Measurements from ENCODE around the gene HARS2.
A peak's percentile ranks its signal among the peaks of the same experiment; 100 is the strongest.
"Not testable (repeated sequence)": the region's sequence is repeated elsewhere in the genome, so short reads cannot be mapped to it uniquely, and the experiment has no call there.

The HARS2 gene, protein sequence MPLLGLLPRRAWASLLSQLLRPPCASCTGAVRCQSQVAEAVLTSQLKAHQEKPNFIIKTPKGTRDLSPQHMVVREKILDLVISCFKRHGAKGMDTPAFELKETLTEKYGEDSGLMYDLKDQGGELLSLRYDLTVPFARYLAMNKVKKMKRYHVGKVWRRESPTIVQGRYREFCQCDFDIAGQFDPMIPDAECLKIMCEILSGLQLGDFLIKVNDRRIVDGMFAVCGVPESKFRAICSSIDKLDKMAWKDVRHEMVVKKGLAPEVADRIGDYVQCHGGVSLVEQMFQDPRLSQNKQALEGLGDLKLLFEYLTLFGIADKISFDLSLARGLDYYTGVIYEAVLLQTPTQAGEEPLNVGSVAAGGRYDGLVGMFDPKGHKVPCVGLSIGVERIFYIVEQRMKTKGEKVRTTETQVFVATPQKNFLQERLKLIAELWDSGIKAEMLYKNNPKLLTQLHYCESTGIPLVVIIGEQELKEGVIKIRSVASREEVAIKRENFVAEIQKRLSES

DNA sequence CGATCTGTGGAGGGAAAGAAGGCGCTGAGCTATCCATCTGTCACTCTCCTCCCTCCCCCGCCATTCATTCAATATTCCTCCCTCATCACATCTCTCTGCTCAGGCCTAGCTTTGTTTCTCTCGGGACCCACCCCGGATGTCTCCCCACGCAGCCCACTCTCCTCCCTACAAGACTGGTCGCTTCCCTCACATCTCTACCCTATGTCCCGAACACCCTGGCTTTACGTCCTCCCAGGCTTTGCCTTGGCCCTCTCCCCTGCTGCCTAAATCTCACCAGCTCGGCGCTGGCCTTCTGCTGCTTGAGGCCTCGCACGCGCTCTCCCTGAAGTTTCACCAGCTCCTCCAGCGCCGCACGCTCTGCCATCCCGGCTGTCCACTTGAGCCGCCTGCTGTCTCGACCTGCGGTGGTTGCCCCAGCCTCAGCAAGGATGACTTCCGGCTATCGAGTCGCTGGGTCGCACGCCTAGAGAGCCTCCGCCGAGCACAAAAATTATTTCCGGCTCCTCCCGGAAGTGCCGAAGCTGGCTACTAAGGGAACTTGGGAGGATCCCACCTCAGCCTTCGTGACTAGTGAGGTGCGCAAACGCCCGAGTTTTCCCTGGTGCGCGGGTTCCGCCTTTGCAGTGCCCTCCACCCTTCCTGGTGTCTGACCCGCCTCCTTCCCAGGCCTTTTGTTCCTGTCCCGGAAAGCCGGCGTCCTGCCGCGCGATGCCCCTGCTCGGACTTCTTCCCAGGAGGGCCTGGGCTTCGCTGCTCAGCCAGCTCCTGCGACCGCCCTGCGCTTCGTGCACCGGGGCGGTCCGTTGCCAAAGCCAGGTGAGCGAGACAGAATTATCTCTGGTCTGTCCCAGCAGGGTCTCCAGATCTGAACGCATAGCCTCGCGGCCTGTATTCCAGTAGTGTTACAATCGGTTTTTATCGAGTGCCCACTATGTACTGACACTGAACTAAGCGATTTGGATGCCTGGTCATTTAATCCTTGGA, at the start of gene HARS2, which contains the start of gene HARS1:
Gene HARS2 (plus strand): TSS at position 515 of the 984 bp plus-strand sequence. CDS start 194 bp downstream, at position 709.
Gene HARS1 (minus strand): TSS at position 430 of the 984 bp plus-strand sequence. CDS start 66 bp downstream, at position 364.
- peak; percentile 95 for DNase-seq

DNA sequence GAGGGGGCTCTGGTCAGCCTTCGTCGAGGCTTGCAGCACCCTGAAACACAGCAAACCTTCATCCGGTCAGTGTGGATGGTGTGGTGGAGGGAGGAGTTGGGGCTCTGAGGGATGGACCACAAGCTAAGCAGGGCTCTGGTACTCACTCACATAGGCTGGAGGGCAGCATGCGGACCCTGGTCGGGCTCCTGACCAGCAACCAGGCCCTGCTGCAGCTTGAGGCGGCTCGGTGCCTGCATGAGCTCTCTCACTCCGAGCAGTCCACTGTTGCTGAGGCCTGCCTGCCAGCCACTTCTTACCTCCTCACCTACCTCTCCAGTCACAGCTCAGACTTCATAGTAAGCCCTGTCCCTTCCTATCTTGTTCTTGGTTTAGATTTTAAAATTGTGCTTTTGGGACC, 49.5 kb upstream of the HARS2 start:
- no peak for DNase-seq

DNA sequence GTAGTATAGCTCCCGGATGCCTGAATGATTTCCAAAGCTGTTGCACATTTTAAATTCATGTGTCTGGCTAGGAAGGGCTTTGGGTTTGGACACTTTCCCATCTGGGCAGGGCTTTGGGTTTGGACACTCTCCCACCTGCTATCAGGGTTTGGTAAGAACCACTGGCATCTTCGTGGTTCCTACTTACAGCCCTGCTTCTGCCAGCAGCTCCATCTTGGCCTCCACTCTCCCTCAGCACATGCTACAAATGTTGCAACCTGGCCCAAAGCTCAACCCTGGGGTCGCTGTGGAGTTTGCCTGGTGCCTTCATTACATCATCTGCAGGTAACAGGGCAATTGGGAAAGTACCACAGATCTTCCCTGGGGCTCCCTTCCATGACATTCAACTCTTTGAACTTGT, 48.5 kb upstream of the HARS2 start:
- no peak for DNase-seq

DNA sequence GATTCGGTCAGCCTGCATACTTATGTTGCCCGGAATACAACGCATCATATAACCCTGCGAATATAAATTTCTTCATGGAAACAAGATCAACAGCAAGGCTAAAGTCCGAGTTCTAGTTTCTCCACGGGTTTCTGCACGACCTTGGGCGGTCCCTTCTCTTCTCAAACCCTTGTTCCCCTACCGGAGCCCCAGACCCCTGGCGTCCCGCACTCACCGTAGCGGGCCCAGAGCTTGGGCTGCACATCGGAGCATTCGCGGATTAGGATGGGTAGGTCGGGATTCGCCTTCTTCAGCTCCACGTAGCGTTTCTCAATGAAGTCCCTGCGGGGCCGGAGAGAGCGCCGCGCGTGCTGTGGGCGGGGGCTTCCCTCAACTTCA, 44.2 kb upstream of the HARS2 start:
- no peak for DNase-seq

DNA sequence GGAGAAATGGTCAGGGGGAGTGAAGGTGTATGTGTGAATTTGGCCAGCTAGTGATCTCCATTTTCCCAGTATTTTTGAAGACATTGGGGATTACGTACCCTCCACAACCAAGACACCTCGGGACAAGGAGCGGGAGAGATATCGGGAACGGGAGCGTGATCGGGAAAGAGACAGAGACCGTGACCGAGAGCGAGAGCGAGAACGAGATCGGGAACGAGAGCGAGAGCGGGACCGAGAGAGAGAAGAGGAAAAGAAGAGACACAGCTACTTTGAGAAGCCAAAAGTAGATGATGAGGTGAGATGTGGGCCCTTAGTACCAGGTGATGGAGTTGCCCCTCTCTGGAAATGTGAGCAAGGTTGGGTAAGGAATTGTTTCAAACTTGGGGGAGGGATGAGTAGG, 32.4 kb upstream of the HARS2 start:
- no peak for DNase-seq

DNA sequence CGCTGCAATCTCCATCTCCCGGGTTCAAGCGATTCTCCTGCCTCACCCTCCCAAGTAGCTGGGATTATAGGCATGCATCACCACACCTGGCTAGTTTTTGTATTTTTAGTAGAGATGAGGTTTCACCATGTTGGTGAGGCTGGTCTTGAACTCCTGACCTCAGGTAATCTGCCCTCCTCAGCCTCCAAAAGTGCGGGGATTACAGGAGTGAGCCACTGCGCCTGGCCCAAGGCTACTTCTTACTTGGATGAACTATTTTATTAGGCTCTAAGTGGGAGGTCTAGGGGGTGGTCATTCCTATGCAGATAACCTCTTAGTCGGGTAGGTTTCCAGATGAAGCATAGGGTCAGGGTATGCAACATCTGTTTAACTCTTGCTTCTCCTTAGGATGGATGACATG, 30.9 kb upstream of the HARS2 start:
- DNase-seq, result not testable (repeated sequence)

DNA sequence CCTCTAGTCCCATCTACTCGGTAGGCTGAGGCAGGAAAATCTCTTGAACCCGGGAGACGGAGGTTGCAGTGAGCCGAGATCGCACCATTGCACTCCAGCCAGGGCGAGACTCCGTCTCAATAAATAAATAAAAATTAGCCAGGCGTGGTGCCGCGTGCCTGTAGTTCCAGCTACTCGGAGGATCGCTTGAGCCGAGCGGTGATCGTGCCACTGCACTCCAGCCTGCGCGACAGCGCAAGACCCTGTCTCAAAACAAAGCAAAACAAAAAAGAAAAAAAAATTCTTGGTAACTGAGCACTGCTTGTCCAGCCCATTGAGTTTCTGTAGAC, 27.3 kb upstream of the HARS2 start:
- DNase-seq, result no peak

DNA sequence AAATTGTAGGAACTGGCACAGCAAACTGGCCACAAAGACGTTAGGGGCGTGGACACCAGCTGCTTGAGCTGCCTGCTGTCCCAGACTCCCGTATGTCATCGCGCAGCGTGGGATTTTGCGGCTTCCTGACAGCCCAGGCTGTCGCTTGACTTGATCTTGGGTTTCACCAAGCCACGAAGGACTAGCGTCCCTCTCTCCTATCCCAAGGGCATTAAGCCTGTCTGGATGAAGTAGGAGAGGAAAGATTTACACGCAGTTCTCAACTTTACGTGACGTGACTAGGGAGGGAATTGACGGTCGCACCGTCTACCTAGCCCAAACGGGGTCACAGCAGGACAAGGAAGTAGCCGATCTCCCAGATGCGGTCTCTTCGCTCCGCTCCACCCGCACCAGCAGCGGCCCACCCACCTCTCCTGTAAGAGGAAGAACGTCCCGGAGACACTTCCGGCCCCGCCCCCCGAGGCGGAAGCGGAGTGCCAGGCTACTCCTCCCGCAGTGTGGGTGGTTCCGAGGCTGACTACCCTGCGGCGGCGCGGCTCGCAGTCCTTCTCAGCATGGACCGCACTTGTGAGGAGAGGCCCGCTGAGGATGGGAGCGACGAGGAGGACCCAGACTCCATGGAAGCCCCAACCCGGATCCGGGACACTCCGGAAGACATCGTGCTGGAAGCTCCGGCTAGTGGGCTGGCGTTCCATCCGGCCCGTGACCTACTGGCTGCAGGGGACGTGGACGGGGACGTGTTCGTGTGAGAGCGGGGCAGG, 26.7 kb upstream of the HARS2 start, which contains the start of gene WDR55:
Gene WDR55 (plus strand): TSS at position 546 of the 761 bp plus-strand sequence. CDS start 9 bp downstream, at position 555.
- DNase-seq, result peak; percentile 97

DNA sequence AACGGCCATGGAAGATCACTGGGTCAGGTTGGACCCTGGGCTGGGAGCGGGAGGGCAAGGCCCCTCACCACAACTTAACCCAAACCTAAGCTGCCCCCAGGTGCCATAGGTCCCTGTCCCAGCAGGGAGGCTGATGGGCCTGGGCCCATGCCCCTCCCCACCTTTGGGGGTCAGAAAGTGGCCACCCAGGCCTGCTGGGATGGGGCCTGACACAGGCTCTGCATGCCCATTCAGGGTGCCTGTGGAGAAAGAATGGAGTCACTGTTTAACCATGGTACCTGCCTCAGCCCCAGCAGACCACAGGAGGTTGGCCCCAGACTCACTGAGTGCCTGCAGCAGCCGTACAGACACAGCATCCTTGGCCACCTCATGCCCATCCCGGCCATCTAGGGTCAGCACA, 20.2 kb upstream of the HARS2 start:
- not testable (repeated sequence) for DNase-seq

DNA sequence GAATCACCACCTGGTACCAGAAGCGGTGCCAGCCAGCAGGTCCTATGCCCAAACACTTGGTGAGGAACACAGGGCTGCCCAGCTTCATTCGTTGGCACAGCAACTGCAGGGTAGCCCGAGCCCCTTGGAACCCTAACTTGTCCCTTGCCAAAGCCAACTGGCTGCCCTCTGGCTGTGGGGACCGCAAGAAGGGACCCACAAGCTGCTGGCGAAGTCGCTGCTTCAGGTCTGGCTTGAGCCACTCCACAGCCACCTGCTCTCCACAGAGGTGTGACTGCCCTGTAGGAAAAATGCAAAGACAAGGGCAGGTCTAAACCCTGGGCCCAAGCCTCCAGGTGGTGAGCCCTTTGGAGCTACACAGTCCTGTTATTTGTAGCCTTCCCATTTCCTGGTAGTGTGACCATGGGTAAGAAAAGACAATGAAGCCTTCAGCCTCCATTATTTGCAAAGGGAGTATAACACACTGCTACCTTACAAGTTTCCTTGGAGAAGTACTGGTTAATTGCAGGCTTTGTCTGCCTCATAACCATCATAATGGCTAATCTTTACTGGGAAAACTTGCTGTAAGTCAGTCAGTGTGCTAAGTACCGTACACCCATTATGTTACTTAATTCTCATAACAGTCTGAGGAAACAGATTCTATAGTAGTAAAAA, 19.7 kb upstream of the HARS2 start:
- DNase-seq, result no peak

DNA sequence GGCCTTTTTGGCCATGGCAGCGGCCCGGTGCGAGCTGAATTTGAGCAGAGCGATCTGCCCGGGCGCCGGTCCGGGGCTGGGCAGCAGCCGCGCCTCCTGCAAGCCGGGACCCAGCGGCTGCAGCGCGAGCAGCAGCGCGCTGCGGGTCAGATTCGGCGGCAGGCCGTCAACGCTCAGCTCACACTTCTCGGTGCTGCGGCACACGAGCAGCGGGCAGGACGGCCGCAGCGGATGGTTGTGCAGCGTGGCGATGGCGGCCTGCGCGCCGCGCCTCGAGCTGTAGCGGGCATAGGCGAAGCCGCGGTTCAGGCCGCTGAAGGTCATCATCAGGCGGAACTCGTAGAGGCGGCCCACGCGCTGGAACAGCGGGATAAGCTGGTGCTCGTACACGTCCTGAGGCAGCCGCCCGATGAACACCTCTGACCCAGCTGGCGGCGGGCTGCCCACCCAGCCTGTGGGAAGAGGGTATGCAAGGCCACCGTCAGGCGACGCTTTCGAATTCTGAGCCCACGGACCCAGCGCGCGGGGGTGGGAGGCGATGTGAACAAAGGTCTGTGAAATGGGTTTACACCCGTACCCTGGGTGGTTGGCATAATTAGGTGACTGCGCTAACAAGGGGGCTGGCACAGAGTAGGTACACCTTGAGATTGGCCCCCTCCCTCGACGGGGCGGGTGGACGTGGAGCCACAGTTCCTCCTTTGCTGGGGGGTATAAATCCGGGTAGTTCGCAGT, 18.6 kb upstream of the HARS2 start:
- DNase-seq, result no peak

DNA sequence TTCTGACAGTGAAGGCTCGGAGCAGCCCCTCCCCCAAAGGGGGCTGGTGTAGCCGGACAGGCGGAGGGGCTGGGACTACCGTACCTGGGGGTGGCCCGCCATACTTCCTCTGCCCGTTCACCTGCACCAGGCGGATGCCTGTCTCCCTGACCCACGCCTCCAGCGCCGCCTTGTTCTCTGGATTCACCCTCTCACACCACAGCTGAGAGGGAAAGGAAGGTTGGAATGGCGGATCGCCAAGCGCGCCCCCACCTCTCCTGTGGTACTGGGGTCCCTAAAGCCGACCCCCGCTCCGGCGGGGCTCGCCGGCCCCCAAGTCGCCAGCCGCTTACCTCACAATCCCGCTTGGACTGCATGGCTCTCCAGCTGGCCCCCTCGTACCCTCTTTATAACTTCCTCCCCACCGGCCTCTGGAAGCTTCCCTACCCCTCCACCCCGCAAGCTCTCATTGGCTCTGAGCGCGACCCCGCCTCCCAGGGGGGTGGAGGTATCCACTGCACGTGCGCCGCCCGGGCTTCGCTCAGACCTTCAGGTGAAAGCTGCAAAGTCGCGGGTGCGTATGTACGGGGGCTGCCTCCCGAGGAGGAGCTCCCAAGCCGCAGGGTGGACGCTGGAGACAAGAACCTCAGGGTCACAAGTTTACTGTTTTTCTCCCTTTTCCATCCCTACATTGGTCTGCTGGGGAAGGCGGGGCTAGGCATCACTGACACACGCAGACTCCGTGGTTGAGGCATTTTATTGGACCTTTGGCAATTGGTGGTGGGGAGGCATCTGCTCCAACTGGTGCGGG, 17.9 kb upstream of the HARS2 start, which contains the start of gene DND1:
Gene DND1 (minus strand): TSS at position 390 of the 790 bp plus-strand sequence. CDS start 34 bp downstream, at position 356.
- DNase-seq, result no peak

DNA sequence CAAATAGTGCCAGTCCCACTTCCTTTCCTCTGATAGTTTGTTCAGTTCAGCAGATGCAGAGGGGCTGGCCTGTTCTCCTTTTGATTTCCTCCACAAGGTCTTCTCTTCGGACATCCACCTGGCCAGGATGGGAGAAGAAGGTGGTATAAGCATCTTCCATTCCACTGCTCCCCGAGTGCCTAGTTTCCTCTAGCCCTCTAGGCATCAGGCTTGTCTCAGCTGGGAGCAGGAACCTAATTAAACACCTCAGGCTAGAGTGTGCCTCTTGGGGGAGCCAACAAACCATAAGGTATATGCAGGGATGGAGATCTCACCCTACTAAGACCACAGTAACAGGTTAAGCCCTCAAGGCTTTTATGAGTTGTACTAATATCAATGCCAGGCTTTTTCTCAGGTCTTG, 17.0 kb upstream of the HARS2 start:
- DNase-seq, result no peak

DNA sequence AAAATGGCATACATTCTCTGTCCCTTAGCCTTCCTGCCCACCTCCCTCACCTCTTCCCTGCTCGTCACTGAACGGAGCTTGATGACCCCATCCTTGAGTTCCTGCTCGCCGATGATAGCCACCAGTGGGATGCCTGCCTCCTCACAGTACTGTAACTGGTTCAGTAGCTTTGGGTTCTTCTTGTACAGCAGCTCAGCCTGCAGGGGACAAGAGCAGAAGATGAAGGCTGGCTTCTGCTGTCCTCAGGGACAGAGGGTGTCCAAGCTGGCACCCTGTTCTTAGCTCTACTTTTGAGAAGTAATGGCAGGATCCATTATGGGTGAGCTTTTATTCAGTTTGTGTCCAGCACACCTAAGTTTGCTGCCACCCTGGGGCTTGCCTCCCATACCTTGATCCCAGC, 16.6 kb upstream of the HARS2 start:
- DNase-seq, result no peak

DNA sequence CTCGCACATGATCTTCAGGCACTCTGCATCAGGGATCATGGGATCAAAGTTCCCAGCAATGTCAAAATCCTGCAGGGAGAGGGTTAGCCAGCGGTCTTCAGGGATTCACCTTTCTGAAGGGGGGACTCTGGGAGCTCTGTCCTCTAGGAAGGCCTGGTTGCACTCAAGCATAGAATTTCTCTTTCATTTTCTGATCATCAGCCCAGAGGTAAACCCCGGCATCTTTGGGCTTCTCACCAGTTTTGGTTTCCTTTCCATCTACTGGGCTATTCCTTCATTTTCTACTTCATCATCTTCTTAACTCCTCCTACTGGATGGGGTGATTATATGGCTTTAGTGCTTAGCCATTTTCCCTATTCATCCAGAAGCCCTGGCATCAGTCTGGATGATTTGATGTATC, 13.3 kb upstream of the HARS2 start:
- no peak for DNase-seq

DNA sequence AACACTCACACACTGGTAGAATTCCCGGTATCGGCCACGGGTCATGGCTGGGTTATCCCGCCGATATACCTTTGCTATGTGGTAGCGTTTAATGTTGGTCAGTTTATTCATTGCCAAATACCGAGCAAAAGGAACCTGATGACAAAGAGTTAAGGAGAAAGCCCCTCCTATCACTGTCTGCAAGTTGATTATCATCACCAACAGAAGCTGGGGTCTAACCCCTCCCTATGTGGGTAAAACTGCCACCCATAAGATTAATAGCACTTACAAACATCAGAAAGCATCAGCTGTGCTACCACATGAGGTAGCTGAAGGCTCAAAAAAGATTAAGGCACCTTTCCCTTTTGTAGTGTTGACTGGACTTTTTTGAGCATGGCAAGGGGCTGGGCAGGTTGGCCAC, 12.3 kb upstream of the HARS2 start:
- no peak for DNase-seq

DNA sequence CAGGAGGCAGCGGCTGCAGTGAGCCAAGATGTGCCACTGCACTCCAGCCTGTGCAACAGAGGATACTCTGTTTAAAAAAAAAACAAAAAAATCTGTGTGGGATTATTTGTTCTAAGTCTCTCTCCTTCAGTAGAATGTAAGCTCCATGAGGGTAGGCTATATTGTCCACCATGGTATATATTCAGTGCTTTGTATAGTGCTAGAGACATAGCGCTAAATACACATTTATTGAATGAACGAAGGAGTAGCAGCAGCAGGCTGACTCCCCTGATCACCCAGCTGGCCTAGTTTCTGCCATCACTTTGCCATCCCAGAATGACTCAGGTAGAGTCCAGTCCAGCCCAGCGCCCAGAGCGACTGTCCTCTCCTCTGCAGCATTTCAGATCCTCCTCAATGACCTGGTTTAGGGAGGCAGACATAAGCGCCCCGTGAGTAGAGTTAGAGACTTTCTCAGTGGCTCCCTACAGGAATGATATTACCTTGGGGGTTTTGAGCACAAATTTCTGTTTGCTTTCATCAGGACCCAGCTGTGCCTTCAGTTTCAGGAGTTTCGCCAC, 801 bp upstream of the HARS2 start:
- no peak for DNase-seq

DNA sequence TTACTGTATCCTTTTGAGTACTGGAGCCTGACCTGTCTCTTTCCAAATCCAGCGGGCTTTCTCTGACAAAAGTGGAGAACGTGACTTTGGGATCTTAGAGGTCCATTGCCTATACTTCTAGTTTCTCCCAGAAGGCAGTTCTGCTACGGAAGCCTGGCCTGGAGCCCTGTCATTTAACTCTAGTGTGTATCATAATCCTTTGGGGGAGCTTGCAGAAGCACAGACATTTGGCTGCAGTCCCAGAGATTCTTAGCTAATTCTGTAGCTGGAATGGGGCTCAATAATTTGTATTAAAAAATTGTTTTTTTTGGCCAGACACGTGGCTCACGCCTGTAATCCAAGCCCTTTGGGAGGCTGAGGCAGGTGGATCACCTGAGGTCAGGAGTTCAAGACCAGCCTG, 3.0 kb downstream of the HARS2 start:
- no peak for DNase-seq

DNA sequence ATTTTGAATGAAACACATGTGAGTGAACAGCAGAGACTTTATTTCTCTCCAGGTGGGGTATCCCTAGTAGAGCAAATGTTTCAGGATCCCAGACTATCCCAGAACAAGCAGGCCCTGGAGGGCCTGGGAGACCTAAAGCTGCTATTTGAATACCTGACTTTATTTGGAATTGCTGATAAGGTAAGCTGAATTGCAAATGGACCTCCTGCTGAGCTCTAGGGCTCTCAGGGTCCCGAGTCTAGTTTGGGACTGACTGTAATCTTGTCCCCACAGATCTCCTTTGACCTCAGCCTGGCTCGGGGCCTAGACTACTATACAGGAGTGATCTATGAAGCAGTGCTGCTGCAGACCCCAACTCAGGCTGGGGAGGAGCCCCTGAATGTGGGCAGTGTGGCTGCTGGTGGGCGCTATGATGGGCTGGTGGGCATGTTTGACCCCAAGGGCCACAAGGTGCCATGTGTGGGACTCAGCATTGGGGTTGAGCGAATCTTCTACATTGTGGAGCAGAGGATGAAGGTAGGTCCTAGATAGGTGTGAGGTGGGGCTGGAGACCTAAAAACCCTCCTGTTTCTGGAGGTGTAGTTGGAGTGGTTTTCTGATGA, 5.7 kb downstream of the HARS2 start:
- DNase-seq, result no peak

Measured in femur (tissue), 1 donor.